Activated CD4-positive, alpha-beta memory T cell treated with anti-CD3 and anti-CD28 coated beads, Interleukin-2, amount 10 ng/mL, durations not matched to agents 7 days and 5 days (primary cell): ENCODE data around the gene EPO. TPM values are rescaled to one million over a fixed set of nuclear protein-coding genes. Genes with fewer than 3 reads are reported as not detected.

Experiments used
- CTCF ChIA-PET: fragments of 350-600 bp; sonication (Branson Sonifier 250); formaldehyde crosslinking; loops from one replicate; lab custom pipeline; 2021; ENCODE audit warnings: antibody characterized with exemption, inconsistent platforms; lab: Charles Lee
- POLR2A ChIA-PET: fragments of 350-600 bp; sonication (Branson Sonifier 250); formaldehyde crosslinking; loops from one replicate; lab custom pipeline; 2021; ENCODE audit warnings: antibody characterized with exemption; lab: Charles Lee
- DNase-seq: peaks from one replicate; pipeline ENCODE4 v3.0.0-alpha.2; 2020
- H3K27ac Mint-ChIP-seq: one replicate; pipeline ENCODE4 v1.8.0; 2021; ENCODE audit warnings: mild to moderate bottlenecking, mixed read lengths
- H3K27me3 Mint-ChIP-seq: one replicate; pipeline ENCODE4 v1.8.0; 2021; ENCODE audit warnings: mixed read lengths
- H3K36me3 Mint-ChIP-seq: one replicate; pipeline ENCODE4 v1.8.0; 2021; ENCODE audit warnings: low read depth, mixed read lengths
- H3K4me1 Mint-ChIP-seq: one replicate; pipeline ENCODE4 v1.8.0; 2021; ENCODE audit warnings: mixed read lengths
- H3K4me3 Mint-ChIP-seq: one replicate; pipeline ENCODE4 v1.8.0; 2021; ENCODE audit warnings: mild to moderate bottlenecking, mixed read lengths
- H3K9me3 Mint-ChIP-seq: one replicate; pipeline ENCODE4 v1.8.0; 2021; ENCODE audit warnings: mixed read lengths
- total RNA-seq, 2 experiments: library from RNA; stranded (reverse); gene quantifications; one replicate each; pipeline ENCODE4 v1.2.3, GENCODE V29; 2021

The EPO gene
- total RNA-seq, 2 experiments from 2014 or later: not detected

GRCh38 chr7:100765250-100765649 is 45.0 kb downstream of the EPO start:
- peaks cover 4% of the 10 kb centered on the region for H3K27me3 Mint-ChIP-seq
- CTCF ChIA-PET: no interaction called here
- H3K36me3 Mint-ChIP-seq: no peaks in the 10 kb centered on the region
- H3K4me3 Mint-ChIP-seq: no peak overlapping the region
- no peaks in the 10 kb centered on the region for H3K4me1 Mint-ChIP-seq
- no peak overlapping the region for H3K27ac Mint-ChIP-seq
- no peaks in the 10 kb centered on the region for H3K9me3 Mint-ChIP-seq
- POLR2A ChIA-PET: no interaction called here
- DNase-seq: no peak

- H3K27ac Mint-ChIP-seq: no peak overlapping the region
- no peak for DNase-seq
- H3K27me3 Mint-ChIP-seq: peaks cover 4% of the 10 kb centered on the region
- no peaks in the 10 kb centered on the region for H3K4me1 Mint-ChIP-seq
- no peaks in the 10 kb centered on the region for H3K9me3 Mint-ChIP-seq
- H3K36me3 Mint-ChIP-seq: no peaks in the 10 kb centered on the region
- no peak overlapping the region for H3K4me3 Mint-ChIP-seq
- CTCF ChIA-PET: no interaction called here
- POLR2A ChIA-PET: no interaction called here
These were observed 48.5 kb downstream of the EPO start for GRCh38 chr7:100768784-100769183.

Other genes starting within 250 kb of the EPO start
- gene TSC22D4, start 241.3 kb upstream of the EPO start, total RNA-seq: 100 to 1,000 TPM; 133 to 136 TPM
- under 1 TPM; 0.05 to 0.13 TPM for gene NYAP1, start 236.5 kb upstream of the EPO start, total RNA-seq
- 10 to 100 TPM; 53.9 to 59.8 TPM for gene AGFG2, start 181.3 kb upstream of the EPO start, total RNA-seq
- 10 to 100 TPM; 29.1 to 30.0 TPM for gene SAP25, start 146.6 kb upstream of the EPO start, total RNA-seq
- gene LRCH4, start 134.3 kb upstream of the EPO start, total RNA-seq: 100 to 1,000 TPM; 199 to 204 TPM
- 1 to 10 TPM; 1.8 to 2.7 TPM for gene FBXO24, start 134.1 kb upstream of the EPO start, total RNA-seq
- 10 to 100 TPM; 16.0 to 18.7 TPM for gene PCOLCE, start 118.1 kb upstream of the EPO start, total RNA-seq
- 10 to 100 TPM; 47.2 to 53.3 TPM for gene MOSPD3, start 107.9 kb upstream of the EPO start, total RNA-seq
- 1 to 10 TPM; 8.8 to 9.2 TPM for gene TFR2, start 78.9 kb upstream of the EPO start, total RNA-seq
- not detected for gene ACTL6B, start 64.0 kb upstream of the EPO start, total RNA-seq
- 100 to 1,000 TPM; 263 to 266 TPM for gene GNB2, start 46.7 kb upstream of the EPO start, total RNA-seq
- gene GIGYF1, start 26.2 kb upstream of the EPO start, total RNA-seq: 10 to 100 TPM; 43.4 to 47.4 TPM
- 10 to 100 TPM; 32.5 to 35.2 TPM for gene POP7, start 14.3 kb upstream of the EPO start, total RNA-seq
- gene ZAN, start 13.1 kb downstream of the EPO start, total RNA-seq: not detected
- gene EPHB4, start 107.1 kb downstream of the EPO start, total RNA-seq: under 1 TPM; 0.60 TPM
- 10 to 100 TPM; 34.0 to 36.3 TPM for gene SLC12A9, start 132.2 kb downstream of the EPO start, total RNA-seq
- 10 to 100 TPM; 28.9 to 30.1 TPM for gene TRIP6, start 146.9 kb downstream of the EPO start, total RNA-seq
- 100 to 1,000 TPM; 202 to 205 TPM for gene SRRT, start 154.6 kb downstream of the EPO start, total RNA-seq
- gene UFSP1, start 169.2 kb downstream of the EPO start, total RNA-seq: 1 to 10 TPM; 2.1 to 3.0 TPM
- gene ACHE, start 175.4 kb downstream of the EPO start, total RNA-seq: under 1 TPM in 1 of 2 experiments, not detected in 1; 0.13 TPM
- under 1 TPM in 1 of 2 experiments, not detected in 1; 0.20 TPM for gene MUC3A, start 229.1 kb downstream of the EPO start, total RNA-seq
- gene MUC12, start 249.1 kb downstream of the EPO start, total RNA-seq: under 1 TPM in 1 of 2 experiments, not detected in 1; 0.50 TPM